Measurements from ENCODE around the gene RBM18.

Gene RBM18

DNA sequence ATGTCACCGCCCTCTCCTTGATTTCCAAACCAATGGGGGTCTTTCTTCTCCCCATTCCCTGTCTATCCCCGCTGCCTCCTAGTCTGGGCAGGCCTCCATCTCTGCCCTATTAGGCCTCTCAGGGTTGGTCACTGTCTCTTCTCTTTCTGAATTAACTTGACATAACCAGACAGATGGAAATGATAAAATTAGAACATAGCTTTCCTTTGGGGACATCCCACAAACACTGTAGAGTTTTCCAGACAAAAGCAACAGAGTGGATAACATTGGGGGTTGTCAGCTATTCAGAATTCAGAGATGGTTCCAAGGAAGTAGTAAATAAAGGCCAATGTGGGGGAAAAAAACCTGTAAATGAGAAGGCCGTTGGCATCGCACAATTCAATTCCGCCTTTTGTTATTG lies 60.6 kb downstream of the RBM18 start:
- DNase-seq, result no peak

DNA sequence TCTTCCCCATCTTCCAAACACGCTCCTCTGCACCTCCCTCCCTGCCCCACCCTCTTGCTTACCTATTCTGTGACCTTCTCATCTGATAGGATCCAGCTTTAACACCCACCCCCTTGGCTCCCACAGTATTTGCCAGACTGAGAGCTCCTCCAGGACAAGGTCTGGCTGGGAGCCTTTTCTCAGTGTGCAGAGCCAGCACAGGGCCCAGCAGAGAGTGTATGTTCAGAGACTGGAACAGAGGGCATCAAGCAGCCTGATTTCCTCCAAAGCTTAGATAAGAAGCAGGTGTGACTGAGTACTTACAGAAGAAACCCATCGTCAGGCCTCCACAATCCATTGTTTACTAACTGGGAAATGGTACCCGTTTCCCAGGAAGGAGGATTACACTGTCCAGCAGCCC lies 62.5 kb downstream of the RBM18 start:
- DNase-seq, result no peak

DNA sequence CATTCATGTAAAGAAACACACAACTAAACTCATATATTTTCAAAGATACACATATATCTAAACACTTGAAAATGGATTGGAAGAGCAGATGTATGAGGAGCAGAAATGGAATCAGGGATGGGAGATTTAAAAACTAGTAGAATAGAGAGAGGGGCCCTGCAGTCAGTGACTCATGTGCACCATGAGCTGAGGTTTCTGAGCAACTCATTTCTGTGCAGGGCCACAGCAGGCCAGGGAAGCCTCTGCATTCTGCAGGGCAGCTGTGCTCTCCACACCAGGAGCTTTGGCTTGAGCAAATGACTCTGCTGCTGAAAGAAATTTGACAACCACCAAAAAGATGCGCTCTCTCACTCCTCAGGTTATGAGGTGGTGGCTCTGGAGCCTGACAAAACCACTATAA lies 63.0 kb downstream of the RBM18 start:
- DNase-seq, result no peak

DNA sequence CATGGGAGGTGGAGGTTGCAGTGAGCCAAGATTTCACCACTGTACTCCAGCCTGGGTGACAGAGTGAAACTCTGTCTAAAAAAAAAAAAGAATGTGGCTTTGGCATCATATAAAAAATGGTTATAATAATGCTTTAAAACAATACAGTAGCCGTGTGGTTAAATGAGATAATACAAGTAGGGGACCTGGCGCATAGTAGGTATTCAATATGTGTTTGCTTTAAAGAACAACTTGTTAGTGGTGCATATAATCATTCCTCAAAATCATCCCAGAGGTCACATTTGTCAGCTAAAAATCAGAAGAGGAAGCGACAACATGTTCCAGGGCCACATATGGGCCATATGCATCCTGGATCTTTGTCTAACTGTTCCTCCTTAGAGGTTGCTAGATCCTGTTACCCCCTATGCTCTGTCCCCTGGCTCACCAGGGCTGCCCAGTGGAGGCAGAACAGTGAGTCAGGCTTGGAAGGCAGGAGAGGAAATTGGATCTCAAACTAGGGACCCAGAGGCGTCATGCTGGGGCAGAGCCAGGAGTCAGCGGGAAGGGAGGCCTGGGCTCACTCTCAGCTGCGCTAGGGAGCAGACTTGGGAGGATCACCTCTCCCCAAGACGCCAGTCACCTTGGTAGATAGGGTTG lies 63.6 kb downstream of the RBM18 start:
- no peak for DNase-seq

DNA sequence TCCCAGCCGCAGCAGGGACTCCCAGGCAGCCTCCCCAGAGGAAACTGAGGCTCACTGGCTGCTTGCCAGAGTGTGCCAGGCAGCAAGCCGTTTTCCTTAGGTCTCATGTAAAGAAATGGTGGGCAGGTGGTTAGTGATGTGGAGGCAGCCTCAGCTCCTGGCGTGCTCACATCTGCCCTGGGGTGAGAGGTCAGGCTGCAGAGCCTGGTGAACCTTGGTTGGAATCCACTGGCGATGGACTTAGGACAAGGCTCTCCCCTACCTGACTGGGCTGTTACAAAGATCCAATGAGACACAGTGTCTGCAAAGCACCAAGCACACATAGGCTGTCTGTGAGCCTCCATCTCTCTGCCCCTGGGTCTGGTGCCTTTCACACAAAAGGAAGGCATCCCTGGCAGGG lies 66.8 kb downstream of the RBM18 start:
- no peak for DNase-seq

- no peak for DNase-seq
These were observed 67.2 kb downstream of the RBM18 start for GRCh38 chr9:122197426-122197825.

- DNase-seq, result no peak
These were observed 68.8 kb downstream of the RBM18 start for GRCh38 chr9:122195875-122196274.

GRCh38 chr9:122193651-122194050 lies 71.0 kb downstream of the RBM18 start:
- no peak for DNase-seq

- no peak for DNase-seq
These were observed 71.6 kb downstream of the RBM18 start for GRCh38 chr9:122192914-122193525.

DNA sequence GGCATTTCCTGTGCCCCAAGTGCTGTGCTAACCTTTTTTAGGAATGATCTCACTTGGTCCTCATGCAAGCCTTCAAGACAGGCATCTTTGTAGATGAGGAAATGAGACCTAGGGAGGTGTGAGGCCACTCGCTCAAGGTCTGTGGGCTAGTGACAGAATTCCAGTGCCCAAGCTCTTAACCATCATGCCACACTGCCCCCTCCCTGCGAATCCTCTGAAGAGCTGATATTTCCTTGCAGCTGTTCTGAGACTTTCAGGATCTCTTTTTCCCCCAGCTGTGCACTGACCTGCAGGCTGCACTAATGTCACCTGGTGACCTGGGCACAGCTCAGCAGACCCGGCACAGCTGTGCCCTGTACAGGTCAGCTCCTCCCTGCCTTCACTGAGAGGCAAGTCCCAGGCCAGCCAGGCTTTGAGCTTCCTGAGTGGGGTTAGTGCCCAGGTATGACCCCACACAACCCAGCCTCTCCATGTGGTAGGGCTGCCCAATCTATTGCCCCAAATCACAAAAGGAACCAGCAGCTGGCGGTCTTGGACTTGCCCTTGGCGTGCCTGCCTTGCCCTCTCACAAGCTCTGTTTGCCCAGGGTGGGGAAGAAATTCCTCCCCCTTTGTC lies 72.3 kb downstream of the RBM18 start:
- DNase-seq, result no peak

- DNase-seq, result no peak
These were observed 73.1 kb downstream of the RBM18 start for GRCh38 chr9:122191584-122191983.

GRCh38 chr9:122190597-122191381 lies 73.9 kb downstream of the RBM18 start:
- no peak for DNase-seq

DNA sequence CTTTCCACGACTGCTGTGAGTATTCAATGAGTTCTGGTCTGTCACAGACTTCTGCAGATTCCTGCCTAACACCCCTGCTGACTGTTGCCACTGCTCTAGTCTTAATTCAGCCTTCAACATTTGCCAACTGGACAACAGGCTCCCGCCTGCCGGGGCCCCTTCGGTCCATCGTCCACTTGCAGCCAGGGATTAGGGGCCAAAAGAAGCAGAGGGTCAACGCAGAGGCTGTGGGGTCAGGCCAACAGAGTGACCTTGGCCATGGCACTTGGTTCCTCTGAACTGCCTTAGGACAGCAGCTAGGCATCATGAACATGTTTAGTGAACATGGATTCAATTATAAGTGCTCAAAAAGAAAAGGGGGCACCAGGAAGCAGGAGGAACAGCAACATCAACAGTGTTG lies 76.3 kb downstream of the RBM18 start:
- DNase-seq, result no peak

All from suppressor macrophage (primary cell).